Progenitor cell of endocrine pancreas (in vitro differentiated cells): Measurements from ENCODE around the gene DNAJA4. TPM values are rescaled to one million over a fixed set of nuclear protein-coding genes. Genes with fewer than 3 reads are reported as not detected.

ENCODE experiments used
- DNase-seq: peaks from one replicate; pipeline ENCODE4 v3.0.0; 2021; ENCODE audit warnings: low spot score; ENCODE audit not compliant: unreplicated experiment
- H3K27ac Mint-ChIP-seq: 2 replicates; pipeline ENCODE4 v1.8.0; 2021; ENCODE audit warnings: mild to moderate bottlenecking, moderate library complexity, mixed read lengths
- H3K27me3 Mint-ChIP-seq: 2 replicates; pipeline ENCODE4 v1.8.0; 2021; ENCODE audit warnings: mixed read lengths
- H3K36me3 Mint-ChIP-seq: 2 replicates; pipeline ENCODE4 v1.8.0; 2022; ENCODE audit warnings: mixed read lengths; ENCODE audit not compliant: insufficient read depth
- H3K4me1 Mint-ChIP-seq: 2 replicates; pipeline ENCODE4 v1.8.0; 2021; ENCODE audit warnings: low read depth, mixed read lengths
- H3K4me3 Mint-ChIP-seq: 2 replicates; pipeline ENCODE4 v1.8.0; 2021; ENCODE audit warnings: low read depth, mild to moderate bottlenecking, moderate library complexity, mixed read lengths
- H3K9me3 Mint-ChIP-seq: 2 replicates; pipeline ENCODE4 v1.8.0; 2021; ENCODE audit warnings: low read depth, mixed read lengths
- CTCF ChIP-seq: fragments of 200-600 bp; sonication (generic); IDR thresholded peaks from one replicate; pipeline ENCODE4 v1.5.0; 2021; ENCODE audit warnings: antibody characterized with exemption, mild to moderate bottlenecking; ENCODE audit not compliant: unreplicated experiment
- total RNA-seq: library from RNA; stranded (reverse); gene quantifications from 2 replicates; pipeline ENCODE4 v1.2.1, GENCODE V29; 2021

DNAJA4 gene
- total RNA-seq, 1 donor from 2014 or later: 4.8 TPM

- H3K4me1 Mint-ChIP-seq: no peaks in the 10 kb centered on the region
- no peak overlapping the region for H3K27ac Mint-ChIP-seq
- H3K9me3 Mint-ChIP-seq: no peaks in the 10 kb centered on the region
- H3K4me3 Mint-ChIP-seq: no peak overlapping the region
- H3K27me3 Mint-ChIP-seq: peaks cover 4% of the 10 kb centered on the region
- DNase-seq: no peak
- H3K36me3 Mint-ChIP-seq: peaks cover under 1% of the 10 kb centered on the region
- TF ChIP-seq CTCF: no peak
Observed at GRCh38 chr15:78272776-78273175, 8.4 kb downstream of the DNAJA4 start.

- no peaks in the 10 kb centered on the region for H3K9me3 Mint-ChIP-seq
- no peak for DNase-seq
- H3K27me3 Mint-ChIP-seq: peaks cover 4% of the 10 kb centered on the region
- H3K27ac Mint-ChIP-seq: no peak overlapping the region
- TF ChIP-seq CTCF: no peak
- no peaks in the 10 kb centered on the region for H3K4me1 Mint-ChIP-seq
- no peak overlapping the region for H3K4me3 Mint-ChIP-seq
- peaks cover 1% of the 10 kb centered on the region for H3K36me3 Mint-ChIP-seq
Observed at GRCh38 chr15:78274994-78275393, 10.6 kb downstream of the DNAJA4 start.

- no peak for TF ChIP-seq CTCF
- H3K4me1 Mint-ChIP-seq: no peaks in the 10 kb centered on the region
- no peak overlapping the region for H3K4me3 Mint-ChIP-seq
- peaks cover 1% of the 10 kb centered on the region for H3K36me3 Mint-ChIP-seq
- no peak overlapping the region for H3K27ac Mint-ChIP-seq
- no peaks in the 10 kb centered on the region for H3K27me3 Mint-ChIP-seq
- no peaks in the 10 kb centered on the region for H3K9me3 Mint-ChIP-seq
- DNase-seq: no peak
Observed at GRCh38 chr15:78276064-78276943, 11.9 kb downstream of the DNAJA4 start.

- no peak for DNase-seq
- H3K9me3 Mint-ChIP-seq: no peaks in the 10 kb centered on the region
- H3K4me3 Mint-ChIP-seq: no peak overlapping the region
- no peak overlapping the region for H3K27ac Mint-ChIP-seq
- no peaks in the 10 kb centered on the region for H3K27me3 Mint-ChIP-seq
- H3K36me3 Mint-ChIP-seq: peaks cover 1% of the 10 kb centered on the region
- H3K4me1 Mint-ChIP-seq: no peaks in the 10 kb centered on the region
- no peak for TF ChIP-seq CTCF
Observed at GRCh38 chr15:78280319-78281072, 16.1 kb downstream of the DNAJA4 start.

GRCh38 chr15:78282324-78282723 lies 18.0 kb downstream of the DNAJA4 start:
- Mint-ChIP-seq H3K27me3 (no peaks in the 10 kb centered on the region), H3K36me3 (peaks cover 6% of the 10 kb centered on the region), H3K4me1 (no peaks in the 10 kb centered on the region), H3K27ac (no peak overlapping the region), H3K4me3 (no peak overlapping the region), H3K9me3 (no peaks in the 10 kb centered on the region)
- DNase-seq: no peak
- no peak for TF ChIP-seq CTCF
